HG03139 (cell line): ENCODE results near the gene FBXO36.

Experiments used
- ATAC-seq: cut with Tn5 transposase; IDR thresholded peaks from one replicate; pipeline ENCODE4 v1.9.1; 2021; ENCODE audit not compliant: unreplicated experiment

Gene FBXO36

GRCh38 chr2:230046491-230046890, 124.2 kb downstream of the FBXO36 start:
- ATAC-seq: no peak

- no peak for ATAC-seq
These were observed 125.8 kb downstream of the FBXO36 start for GRCh38 chr2:230048010-230048671.

GRCh38 chr2:230050136-230050535, 127.8 kb downstream of the FBXO36 start:
- no peak for ATAC-seq

GRCh38 chr2:230052299-230052698, 130.0 kb downstream of the FBXO36 start:
- no peak for ATAC-seq

- ATAC-seq: no peak
These were observed 131.6 kb downstream of the FBXO36 start for GRCh38 chr2:230053753-230054478.

GRCh38 chr2:230060672-230061293, 138.5 kb downstream of the FBXO36 start:
- ATAC-seq: no peak
